Natural killer cell treated with Interleukin-12 subunit alpha and Interleukin-12 subunit beta and Interleukin-15 and Interleukin-18, amount 100 ng/mL, for 72 hours (primary cell): ENCODE measurements around the gene IRF8. TPM values are rescaled to one million over a fixed set of nuclear protein-coding genes. Genes with fewer than 3 reads are reported as not detected.

Experiments
- ATAC-seq, 2 donors: fragments of 150-1000 bp; cut with Tn5 transposase in 1 of 2; sonication (Bioruptor Pico), chemical (Tn5 transposase) in 1 of 2; 2 replicates each; pipeline ENCODE4 v1.10.0; 2021
- DNase-seq: peaks from one replicate; pipeline ENCODE4 v3.0.0; 2022; ENCODE audit warnings: low spot score
- H3K27ac Mint-ChIP-seq, 2 donors: 1 replicate in 1 of 2; 2 replicates in 1 of 2; pipeline ENCODE4 v1.8.0; 2022; ENCODE audit warnings: mixed read lengths in 2 of 2, mild to moderate bottlenecking in 1 of 2, moderate library complexity in 1 of 2
- H3K27me3 Mint-ChIP-seq, 2 donors: 1 replicate in 1 of 2; 2 replicates in 1 of 2; pipeline ENCODE4 v1.8.0; 2022; ENCODE audit warnings: mixed read lengths in 2 of 2
- H3K36me3 Mint-ChIP-seq: one replicate; pipeline ENCODE4 v1.8.0; 2022; ENCODE audit warnings: mixed read lengths
- H3K4me1 Mint-ChIP-seq, 2 donors: 1 replicate in 1 of 2; 2 replicates in 1 of 2; pipeline ENCODE4 v1.8.0; 2022; ENCODE audit warnings: low read depth in 2 of 2, mixed read lengths in 2 of 2, mild to moderate bottlenecking in 1 of 2
- H3K4me3 Mint-ChIP-seq: one replicate; pipeline ENCODE4 v1.8.0; 2022; ENCODE audit warnings: mixed read lengths
- H3K9me3 Mint-ChIP-seq: 2 replicates; pipeline ENCODE4 v1.8.0; 2022; ENCODE audit warnings: mixed read lengths
- total RNA-seq, 2 donors: library from RNA; stranded (reverse); gene quantifications; one replicate each; pipeline ENCODE4 v1.2.3, GENCODE V29; 2022

Gene IRF8
- total RNA-seq, 2 donors from 2014 or later, result 198 to 510 TPM

GRCh38 chr16:85859818-85860125 is 39.2 kb upstream of the IRF8 start:
- ATAC-seq (no peak), DNase-seq (no peak)
- Mint-ChIP-seq H3K27me3 (peaks cover 0 to 6% of the 10 kb centered on the region in 2 donors), H3K4me1 (peaks cover 34 to 50% of the 10 kb centered on the region in 2 donors), H3K9me3 (peaks cover 3% of the 10 kb centered on the region), H3K36me3 (peaks cover 6% of the 10 kb centered on the region), H3K4me3 (no peak overlapping the region), H3K27ac (peak overlapping the region; percentile 51 to 80)

- DNase-seq (no peak), ATAC-seq (no peak)
- H3K27me3 Mint-ChIP-seq, result peaks cover 0 to 4% of the 10 kb centered on the region in 2 donors
- H3K4me1 Mint-ChIP-seq, result peaks cover 33 to 45% of the 10 kb centered on the region in 2 donors
- H3K36me3 Mint-ChIP-seq, result peaks cover 4% of the 10 kb centered on the region
- peak overlapping the region in 1 of 2 donors; percentile 74 for H3K27ac Mint-ChIP-seq
- no peak overlapping the region for H3K4me3 Mint-ChIP-seq
- peaks cover 3% of the 10 kb centered on the region for H3K9me3 Mint-ChIP-seq
These were observed 38.4 kb upstream of the IRF8 start for GRCh38 chr16:85860413-85861094.

GRCh38 chr16:85861095-85861825 is 37.7 kb upstream of the IRF8 start:
- Mint-ChIP-seq H3K27ac (peak overlapping the region in 1 of 2 donors; percentile 74), H3K4me1 (peaks cover 26 to 38% of the 10 kb centered on the region in 2 donors), H3K27me3 (no peaks in the 10 kb centered on the region), H3K4me3 (no peak overlapping the region), H3K9me3 (peaks cover 3% of the 10 kb centered on the region), H3K36me3 (no peaks in the 10 kb centered on the region)
- DNase-seq (no peak), ATAC-seq (no peak)

GRCh38 chr16:85862476-85863383 is 36.2 kb upstream of the IRF8 start:
- no peak overlapping the region for H3K4me3 Mint-ChIP-seq
- peak overlapping the region in 1 of 2 donors; percentile 40 for H3K27ac Mint-ChIP-seq
- ATAC-seq, result no peak
- peaks cover 23 to 31% of the 10 kb centered on the region in 2 donors for H3K4me1 Mint-ChIP-seq
- H3K9me3 Mint-ChIP-seq, result peaks cover 3% of the 10 kb centered on the region
- DNase-seq, result no peak
- H3K27me3 Mint-ChIP-seq, result no peaks in the 10 kb centered on the region
- H3K36me3 Mint-ChIP-seq, result no peaks in the 10 kb centered on the region

GRCh38 chr16:85863384-85863774 is 35.6 kb upstream of the IRF8 start:
- Mint-ChIP-seq H3K27ac (no peak overlapping the region), H3K27me3 (no peaks in the 10 kb centered on the region), H3K4me3 (no peak overlapping the region), H3K9me3 (peaks cover 3% of the 10 kb centered on the region), H3K36me3 (no peaks in the 10 kb centered on the region), H3K4me1 (peaks cover 21 to 33% of the 10 kb centered on the region in 2 donors)
- DNase-seq, result no peak
- ATAC-seq, result no peak

- Mint-ChIP-seq H3K27me3 (peaks cover 0 to under 1% of the 10 kb centered on the region in 2 donors), H3K27ac (no peak overlapping the region), H3K4me1 (peaks cover 17 to 27% of the 10 kb centered on the region in 2 donors), H3K4me3 (no peak overlapping the region), H3K9me3 (no peaks in the 10 kb centered on the region), H3K36me3 (peaks cover 5% of the 10 kb centered on the region)
- ATAC-seq (no peak), DNase-seq (no peak)
These were observed 34.0 kb upstream of the IRF8 start for GRCh38 chr16:85864965-85865364.

- Mint-ChIP-seq H3K27ac (no peak overlapping the region), H3K4me1 (peaks cover 27 to 32% of the 10 kb centered on the region in 2 donors), H3K9me3 (no peaks in the 10 kb centered on the region), H3K36me3 (peaks cover 5% of the 10 kb centered on the region), H3K27me3 (peaks cover 11 to 14% of the 10 kb centered on the region in 2 donors), H3K4me3 (no peak overlapping the region)
- no peak for DNase-seq
- ATAC-seq, result no peak
These were observed 31.8 kb upstream of the IRF8 start for GRCh38 chr16:85867189-85867588.

- H3K27me3 Mint-ChIP-seq, result peaks cover 11 to 14% of the 10 kb centered on the region in 2 donors
- peak overlapping the region; percentile 38 for H3K4me3 Mint-ChIP-seq
- H3K27ac Mint-ChIP-seq, result peak overlapping the region; percentile 47 to 81
- no peak for DNase-seq
- ATAC-seq, result no peak
- peaks cover 5% of the 10 kb centered on the region for H3K36me3 Mint-ChIP-seq
- peaks cover 31 to 34% of the 10 kb centered on the region in 2 donors for H3K4me1 Mint-ChIP-seq
- H3K9me3 Mint-ChIP-seq, result no peaks in the 10 kb centered on the region
These were observed 30.5 kb upstream of the IRF8 start for GRCh38 chr16:85868495-85868894.

- peaks cover 32 to 33% of the 10 kb centered on the region in 2 donors for H3K4me1 Mint-ChIP-seq
- H3K27ac Mint-ChIP-seq, result peak overlapping the region in 1 of 2 donors; percentile 81
- peaks cover 5% of the 10 kb centered on the region for H3K36me3 Mint-ChIP-seq
- DNase-seq (no peak), ATAC-seq (peak in 1 of 2 donors; percentile 43)
- peak overlapping the region; percentile 38 for H3K4me3 Mint-ChIP-seq
- no peaks in the 10 kb centered on the region for H3K9me3 Mint-ChIP-seq
- H3K27me3 Mint-ChIP-seq, result peaks cover 11 to 14% of the 10 kb centered on the region in 2 donors
These were observed 29.8 kb upstream of the IRF8 start for GRCh38 chr16:85869206-85869605.

- H3K36me3 Mint-ChIP-seq, result peaks cover 5% of the 10 kb centered on the region
- ATAC-seq (no peak), DNase-seq (no peak)
- peaks cover 11 to 14% of the 10 kb centered on the region in 2 donors for H3K27me3 Mint-ChIP-seq
- H3K4me3 Mint-ChIP-seq, result peak overlapping the region; percentile 8
- H3K4me1 Mint-ChIP-seq, result peaks cover 32 to 33% of the 10 kb centered on the region in 2 donors
- no peaks in the 10 kb centered on the region for H3K9me3 Mint-ChIP-seq
- peak overlapping the region; percentile 18 to 81 for H3K27ac Mint-ChIP-seq
These were observed 29.0 kb upstream of the IRF8 start for GRCh38 chr16:85869785-85870558.

GRCh38 chr16:85871756-85872155 is 27.2 kb upstream of the IRF8 start:
- ATAC-seq (no peak), DNase-seq (no peak)
- Mint-ChIP-seq H3K9me3 (no peaks in the 10 kb centered on the region), H3K4me3 (no peak overlapping the region), H3K27ac (peak overlapping the region in 1 of 2 donors; percentile 86), H3K27me3 (peaks cover 21 to 30% of the 10 kb centered on the region in 2 donors), H3K4me1 (peaks cover 33 to 36% of the 10 kb centered on the region in 2 donors), H3K36me3 (peaks cover 11% of the 10 kb centered on the region)

GRCh38 chr16:85872734-85873133 is 26.2 kb upstream of the IRF8 start:
- ATAC-seq (no peak), DNase-seq (no peak)
- H3K4me1 Mint-ChIP-seq, result peaks cover 33 to 34% of the 10 kb centered on the region in 2 donors
- H3K27ac Mint-ChIP-seq, result peak overlapping the region in 1 of 2 donors; percentile 45
- H3K9me3 Mint-ChIP-seq, result no peaks in the 10 kb centered on the region
- H3K27me3 Mint-ChIP-seq, result peaks cover 23 to 30% of the 10 kb centered on the region in 2 donors
- H3K36me3 Mint-ChIP-seq, result peaks cover 15% of the 10 kb centered on the region
- H3K4me3 Mint-ChIP-seq, result no peak overlapping the region

- peaks cover 15% of the 10 kb centered on the region for H3K36me3 Mint-ChIP-seq
- H3K4me1 Mint-ChIP-seq, result peaks cover 30 to 33% of the 10 kb centered on the region in 2 donors
- no peak overlapping the region for H3K4me3 Mint-ChIP-seq
- H3K27ac Mint-ChIP-seq, result peak overlapping the region in 1 of 2 donors; percentile 45
- DNase-seq (no peak), ATAC-seq (no peak)
- peaks cover 23 to 30% of the 10 kb centered on the region in 2 donors for H3K27me3 Mint-ChIP-seq
- H3K9me3 Mint-ChIP-seq, result no peaks in the 10 kb centered on the region
These were observed 25.8 kb upstream of the IRF8 start for GRCh38 chr16:85873153-85873552.
